A204.1 (cell line): ENCODE data around the gene KCNK10.
"Not testable (repeated sequence)": the region's sequence is repeated elsewhere in the genome, so short reads cannot be mapped to it uniquely, and the experiment has no call there.

ENCODE experiments used
- FAIRE-seq: peaks from 2 replicates; lab custom pipeline; 2012; peaks lifted over from hg19 to GRCh38; lab: Jason Lieb, UNC

Gene KCNK10

GRCh38 chr14:88266474-88266873 is 56.6 kb downstream of the KCNK10 start:
- no peak for FAIRE-seq

- FAIRE-seq, result no peak
These were observed 59.0 kb downstream of the KCNK10 start for GRCh38 chr14:88264116-88264515.

- FAIRE-seq, result not testable (repeated sequence)
These were observed 61.8 kb downstream of the KCNK10 start for GRCh38 chr14:88261302-88261701.

- FAIRE-seq, result no peak
These were observed 65.0 kb downstream of the KCNK10 start for GRCh38 chr14:88258021-88258420.

- FAIRE-seq, result no peak
These were observed 65.8 kb downstream of the KCNK10 start for GRCh38 chr14:88256997-88257950.

GRCh38 chr14:88255798-88256197 is 67.3 kb downstream of the KCNK10 start:
- no peak for FAIRE-seq

- FAIRE-seq, result no peak
These were observed 67.9 kb downstream of the KCNK10 start for GRCh38 chr14:88255196-88255595.

- no peak for FAIRE-seq
These were observed 70.6 kb downstream of the KCNK10 start for GRCh38 chr14:88252498-88252897.

- no peak for FAIRE-seq
These were observed 71.4 kb downstream of the KCNK10 start for GRCh38 chr14:88251650-88252049.

GRCh38 chr14:88249266-88249665 is 73.8 kb downstream of the KCNK10 start:
- FAIRE-seq, result no peak

GRCh38 chr14:88248606-88249005 is 74.5 kb downstream of the KCNK10 start:
- FAIRE-seq, result no peak

- FAIRE-seq, result no peak
These were observed 75.8 kb downstream of the KCNK10 start for GRCh38 chr14:88247228-88247627.

GRCh38 chr14:88245321-88245720 is 77.7 kb downstream of the KCNK10 start:
- no peak for FAIRE-seq

- FAIRE-seq, result no peak
These were observed 79.1 kb downstream of the KCNK10 start for GRCh38 chr14:88243946-88244345.

GRCh38 chr14:88242446-88242845 is 80.6 kb downstream of the KCNK10 start:
- no peak for FAIRE-seq

GRCh38 chr14:88241810-88242209 is 81.3 kb downstream of the KCNK10 start:
- FAIRE-seq, result no peak

- no peak for FAIRE-seq
These were observed 88.6 kb downstream of the KCNK10 start for GRCh38 chr14:88234442-88234841.

- no peak for FAIRE-seq
These were observed 89.2 kb downstream of the KCNK10 start for GRCh38 chr14:88233915-88234314.

GRCh38 chr14:88232771-88233170 is 90.3 kb downstream of the KCNK10 start:
- FAIRE-seq, result no peak

GRCh38 chr14:88231603-88232002 is 91.5 kb downstream of the KCNK10 start:
- FAIRE-seq, result no peak

GRCh38 chr14:88229428-88229827 is 93.6 kb downstream of the KCNK10 start:
- FAIRE-seq, result no peak

- FAIRE-seq, result no peak
These were observed 94.4 kb downstream of the KCNK10 start for GRCh38 chr14:88228522-88229236.

- FAIRE-seq, result no peak
These were observed 95.4 kb downstream of the KCNK10 start for GRCh38 chr14:88227693-88228092.
